Duodenal mucosa (tissue), 2 donors: ENCODE data around the gene CDK14.

ENCODE experiments used
- H3K27ac ChIP-seq: one replicate; pipeline ENCODE4 v1.7.0; 2013; ENCODE audit warnings: low read depth, low read length
- H3K27me3 ChIP-seq, 2 donors: one replicate each; pipeline ENCODE4 v1.7.0; 2013; ENCODE audit warnings: low read length in 2 of 2, control low read depth in 1 of 2; ENCODE audit not compliant: insufficient read depth in 2 of 2, control insufficient read depth in 1 of 2
- H3K36me3 ChIP-seq, 2 donors: one replicate each; pipeline ENCODE4 v1.7.0; 2013; ENCODE audit warnings: low read length in 2 of 2, control low read depth in 1 of 2; ENCODE audit not compliant: insufficient read depth in 2 of 2, control insufficient read depth in 1 of 2
- H3K4me1 ChIP-seq, 2 donors: one replicate each; pipeline ENCODE4 v1.7.0; 2013; ENCODE audit warnings: low read length in 2 of 2, control low read depth in 1 of 2; ENCODE audit not compliant: insufficient read depth in 2 of 2, control insufficient read depth in 1 of 2
- H3K4me3 ChIP-seq, 2 donors: one replicate each; pipeline ENCODE4 v1.7.0; 2013; ENCODE audit warnings: low read length in 2 of 2, low read depth in 1 of 2
- H3K9ac ChIP-seq, 2 donors: one replicate each; pipeline ENCODE4 v1.7.0; 2013; ENCODE audit warnings: low read length in 2 of 2, low read depth in 1 of 2
- H3K9me3 ChIP-seq, 2 donors: one replicate each; pipeline ENCODE4 v1.7.0; 2013; ENCODE audit warnings: low read length in 2 of 2, control low read depth in 1 of 2; ENCODE audit not compliant: control insufficient read depth in 1 of 2

CDK14 gene

GRCh38 chr7:90984692-90985091, 388.6 kb downstream of the CDK14 start:
- no peak overlapping the region for H3K27ac ChIP-seq
- no peak overlapping the region for H3K9ac ChIP-seq

GRCh38 chr7:90988516-90988915, 392.4 kb downstream of the CDK14 start:
- Histone ChIP-seq H3K36me3 (no peaks in the 10 kb centered on the region), H3K9me3 (no peaks in the 10 kb centered on the region), H3K9ac (no peak overlapping the region), H3K4me3 (no peak overlapping the region), H3K27me3 (no peaks in the 10 kb centered on the region), H3K4me1 (no peaks in the 10 kb centered on the region), H3K27ac (no peak overlapping the region)

More at GRCh38 chr7:90984692-90985091, 388.6 kb downstream of the CDK14 start:
- H3K9me3 ChIP-seq: no peaks in the 10 kb centered on the region
- no peak overlapping the region for H3K4me3 ChIP-seq
- no peaks in the 10 kb centered on the region for H3K27me3 ChIP-seq
- no peaks in the 10 kb centered on the region for H3K4me1 ChIP-seq
- H3K36me3 ChIP-seq: no peaks in the 10 kb centered on the region

GRCh38 chr7:90988996-90989765, 393.1 kb downstream of the CDK14 start:
- no peaks in the 10 kb centered on the region for H3K27me3 ChIP-seq
- H3K4me3 ChIP-seq: no peak overlapping the region
- no peak overlapping the region for H3K27ac ChIP-seq
- no peaks in the 10 kb centered on the region for H3K36me3 ChIP-seq
- no peaks in the 10 kb centered on the region for H3K4me1 ChIP-seq
- H3K9me3 ChIP-seq: no peaks in the 10 kb centered on the region
- H3K9ac ChIP-seq: no peak overlapping the region

- H3K9ac ChIP-seq: no peak overlapping the region
Observed at GRCh38 chr7:90994121-90994520, 398.0 kb downstream of the CDK14 start.

GRCh38 chr7:90994601-90995000, 398.5 kb downstream of the CDK14 start:
- Histone ChIP-seq H3K27me3 (no peaks in the 10 kb centered on the region), H3K36me3 (no peaks in the 10 kb centered on the region), H3K9me3 (no peaks in the 10 kb centered on the region), H3K4me3 (no peak overlapping the region), H3K27ac (no peak overlapping the region), H3K9ac (no peak overlapping the region), H3K4me1 (no peaks in the 10 kb centered on the region)

More at GRCh38 chr7:90994121-90994520, 398.0 kb downstream of the CDK14 start:
- H3K9me3 ChIP-seq: no peaks in the 10 kb centered on the region
- no peak overlapping the region for H3K27ac ChIP-seq
- H3K27me3 ChIP-seq: no peaks in the 10 kb centered on the region
- H3K36me3 ChIP-seq: no peaks in the 10 kb centered on the region
- no peak overlapping the region for H3K4me3 ChIP-seq
- no peaks in the 10 kb centered on the region for H3K4me1 ChIP-seq

- Histone ChIP-seq H3K4me3 (no peak overlapping the region), H3K27me3 (no peaks in the 10 kb centered on the region), H3K4me1 (no peaks in the 10 kb centered on the region), H3K27ac (no peak overlapping the region), H3K9me3 (no peaks in the 10 kb centered on the region), H3K9ac (no peak overlapping the region), H3K36me3 (no peaks in the 10 kb centered on the region)
Observed at GRCh38 chr7:90995996-90996395, 399.9 kb downstream of the CDK14 start.

GRCh38 chr7:90999989-91000979, 404.2 kb downstream of the CDK14 start:
- H3K27me3 ChIP-seq: no peaks in the 10 kb centered on the region
- H3K27ac ChIP-seq: no peak overlapping the region
- no peak overlapping the region for H3K9ac ChIP-seq
- H3K4me1 ChIP-seq: no peaks in the 10 kb centered on the region
- no peak overlapping the region for H3K4me3 ChIP-seq
- H3K9me3 ChIP-seq: no peaks in the 10 kb centered on the region
- H3K36me3 ChIP-seq: no peaks in the 10 kb centered on the region

GRCh38 chr7:91005024-91005423, 408.9 kb downstream of the CDK14 start:
- Histone ChIP-seq H3K27me3 (no peaks in the 10 kb centered on the region), H3K4me3 (no peak overlapping the region), H3K36me3 (no peaks in the 10 kb centered on the region), H3K9ac (no peak overlapping the region), H3K4me1 (no peaks in the 10 kb centered on the region), H3K9me3 (no peaks in the 10 kb centered on the region), H3K27ac (no peak overlapping the region)

- no peaks in the 10 kb centered on the region for H3K9me3 ChIP-seq
- no peaks in the 10 kb centered on the region for H3K4me1 ChIP-seq
- H3K36me3 ChIP-seq: no peaks in the 10 kb centered on the region
- H3K27ac ChIP-seq: no peak overlapping the region
- no peak overlapping the region for H3K9ac ChIP-seq
- H3K4me3 ChIP-seq: no peak overlapping the region
- H3K27me3 ChIP-seq: no peaks in the 10 kb centered on the region
Observed at GRCh38 chr7:91005841-91006240, 409.7 kb downstream of the CDK14 start.

GRCh38 chr7:91007371-91007770, 411.2 kb downstream of the CDK14 start:
- Histone ChIP-seq H3K36me3 (no peaks in the 10 kb centered on the region), H3K9ac (no peak overlapping the region), H3K27ac (no peak overlapping the region), H3K4me3 (no peak overlapping the region), H3K27me3 (no peaks in the 10 kb centered on the region), H3K9me3 (no peaks in the 10 kb centered on the region), H3K4me1 (no peaks in the 10 kb centered on the region)
